GM19438 (cell line): Measurements from ENCODE around the gene TMPRSS12.
A peak's percentile ranks its signal among the peaks of the same experiment; 100 is the strongest.
"Not testable (repeated sequence)": the region's sequence is repeated elsewhere in the genome, so short reads cannot be mapped to it uniquely, and the experiment has no call there.

Experiments used
- ATAC-seq: cut with Tn5 transposase; IDR thresholded peaks from one replicate; pipeline ENCODE4 v1.9.1; 2021; ENCODE audit warnings: low read depth; ENCODE audit not compliant: unreplicated experiment

Gene TMPRSS12

GRCh38 chr12:50855679-50856078, 13.0 kb downstream of the TMPRSS12 start:
- ATAC-seq, result not testable (repeated sequence)

GRCh38 chr12:50859621-50860310, 17.0 kb downstream of the TMPRSS12 start:
- ATAC-seq, result no peak

DNA sequence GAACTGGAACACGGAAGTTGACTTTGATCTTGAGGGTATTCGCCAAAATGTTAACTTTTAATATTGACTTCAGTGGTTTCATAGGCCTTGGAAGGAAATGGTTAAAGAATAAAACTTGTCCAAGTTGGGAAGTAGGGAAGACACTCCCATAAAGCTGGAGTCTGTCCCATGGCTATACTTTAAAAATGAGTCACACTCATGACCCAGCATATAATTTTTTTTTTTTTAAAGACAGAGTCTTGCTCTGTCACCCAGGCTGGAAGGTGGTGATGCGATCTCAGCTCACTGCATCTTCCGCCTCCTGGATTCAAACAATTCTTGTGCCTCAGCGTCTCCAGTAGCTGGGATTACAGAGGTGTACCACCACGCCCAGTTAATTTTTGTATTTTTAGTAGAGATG, 19.6 kb downstream of the TMPRSS12 start:
- no peak for ATAC-seq

DNA sequence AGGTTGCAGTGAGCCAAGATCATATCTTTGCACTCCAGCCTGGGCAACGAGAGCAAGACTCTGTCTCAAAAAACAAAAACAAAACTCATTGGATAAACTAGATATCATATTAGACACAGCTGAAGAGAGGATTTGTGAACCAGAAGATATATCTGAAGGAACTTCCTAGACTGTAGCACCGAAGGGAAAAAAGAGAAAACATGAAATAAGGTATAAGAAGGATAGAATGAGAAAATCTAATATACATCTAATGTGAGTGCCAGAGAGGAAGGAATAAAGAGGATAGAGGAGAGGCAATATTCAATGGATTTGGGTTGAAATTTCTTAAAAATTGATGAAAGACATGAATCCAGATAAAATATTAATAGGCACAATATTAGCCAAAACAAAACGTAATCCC, 22.5 kb downstream of the TMPRSS12 start:
- no peak for ATAC-seq

- ATAC-seq, result not testable (repeated sequence)
Observed at GRCh38 chr12:50868881-50869280, 26.2 kb downstream of the TMPRSS12 start.

- no peak for ATAC-seq
Observed at GRCh38 chr12:50882563-50882962, 39.8 kb downstream of the TMPRSS12 start.

DNA sequence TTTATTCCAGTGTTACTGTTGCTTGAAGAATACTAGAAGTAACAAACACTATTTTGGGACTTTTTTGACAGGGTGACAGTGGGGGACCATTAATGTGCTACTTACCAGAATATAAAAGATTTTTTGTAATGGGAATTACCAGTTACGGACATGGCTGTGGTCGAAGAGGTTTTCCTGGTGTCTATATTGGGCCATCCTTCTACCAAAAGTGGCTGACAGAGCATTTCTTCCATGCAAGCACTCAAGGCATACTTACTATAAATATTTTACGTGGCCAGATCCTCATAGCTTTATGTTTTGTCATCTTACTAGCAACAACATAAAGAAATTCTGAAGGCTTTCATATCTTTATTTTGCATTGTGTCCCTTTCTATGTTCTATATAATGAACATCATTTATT, 44.5 kb downstream of the TMPRSS12 start:
- ATAC-seq, result no peak

DNA sequence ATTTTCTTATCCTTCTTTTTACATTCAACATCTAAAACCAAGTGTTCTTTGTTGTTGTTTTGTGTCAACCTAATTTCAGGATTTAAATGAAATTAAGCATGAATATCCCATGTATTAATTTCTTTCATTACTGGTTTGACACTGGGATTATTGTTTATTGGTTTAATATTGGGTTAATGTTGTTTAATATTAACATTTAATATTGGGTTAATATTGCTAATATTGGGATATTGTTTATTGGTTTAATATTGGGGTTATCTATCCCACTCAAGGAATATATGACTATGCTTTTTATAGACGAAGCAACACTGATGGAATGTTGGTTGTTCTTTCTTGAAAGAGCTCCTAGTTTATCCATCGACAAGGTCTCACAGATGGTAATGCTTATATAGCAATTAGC, 45.9 kb downstream of the TMPRSS12 start:
- ATAC-seq, result no peak

DNA sequence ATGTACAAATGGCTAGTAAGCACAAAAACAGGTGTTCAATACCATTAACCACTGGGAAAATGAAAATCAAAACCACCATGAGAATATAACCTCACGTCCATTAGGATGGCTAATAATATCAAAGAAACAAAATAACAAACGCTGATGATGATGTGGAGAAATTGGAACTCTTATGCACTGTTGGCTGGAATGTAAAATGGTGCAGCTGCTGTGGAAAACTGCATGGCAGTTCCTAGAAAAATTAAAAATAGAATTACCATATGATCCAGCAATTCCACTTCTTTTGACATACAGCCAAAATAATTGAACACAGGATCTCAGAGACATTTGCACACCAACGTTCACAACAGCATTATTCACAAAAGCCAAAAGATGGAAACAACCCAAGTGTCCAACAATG, 51.5 kb downstream of the TMPRSS12 start:
- no peak for ATAC-seq

- ATAC-seq, result no peak
Observed at GRCh38 chr12:50901685-50902113, 59.0 kb downstream of the TMPRSS12 start.

GRCh38 chr12:50908479-50908878, 65.8 kb downstream of the TMPRSS12 start:
- ATAC-seq, result not testable (repeated sequence)

- not testable (repeated sequence) for ATAC-seq
Observed at GRCh38 chr12:50912361-50912760, 69.6 kb downstream of the TMPRSS12 start.

DNA sequence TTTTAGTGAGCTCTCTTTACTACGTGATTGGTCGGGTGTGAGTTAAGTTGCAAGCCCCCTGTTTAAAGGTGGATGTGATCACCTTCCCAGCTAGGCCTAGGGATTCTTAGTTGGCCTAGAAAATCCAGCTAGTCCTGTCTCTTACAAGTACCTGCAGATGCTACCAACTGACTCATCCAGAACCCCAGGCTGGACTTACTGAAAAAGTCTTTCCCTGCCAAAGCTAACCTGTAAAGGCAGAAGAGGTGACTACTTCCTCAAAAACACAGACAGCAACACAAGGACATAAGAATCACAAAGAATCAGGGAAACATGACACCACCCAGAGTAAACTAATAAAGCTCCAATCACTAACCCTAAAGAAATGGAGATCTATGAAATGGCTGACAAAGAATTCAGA, 70.5 kb downstream of the TMPRSS12 start:
- ATAC-seq, result no peak

- no peak for ATAC-seq
Observed at GRCh38 chr12:50914872-50915484, 72.3 kb downstream of the TMPRSS12 start.

DNA sequence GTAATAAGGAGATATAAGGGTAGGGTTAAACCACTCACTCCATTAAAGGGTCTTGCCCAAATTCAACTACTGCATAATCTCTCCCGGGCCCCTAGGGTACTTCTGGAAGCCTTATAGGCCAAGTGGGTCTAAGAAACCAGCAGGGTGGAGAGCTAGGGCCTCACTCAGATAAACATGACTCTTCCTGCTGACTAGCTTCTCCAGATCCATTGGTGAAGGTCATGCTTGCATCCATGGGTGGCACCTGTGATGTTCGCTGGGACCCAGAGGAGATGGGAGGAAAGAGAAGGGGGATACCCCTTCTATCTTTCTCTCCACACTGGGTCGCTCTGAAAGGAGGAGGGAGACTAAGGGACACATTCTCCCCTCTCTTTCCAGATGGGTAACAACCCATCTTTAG, 73.6 kb downstream of the TMPRSS12 start:
- ATAC-seq, result no peak

DNA sequence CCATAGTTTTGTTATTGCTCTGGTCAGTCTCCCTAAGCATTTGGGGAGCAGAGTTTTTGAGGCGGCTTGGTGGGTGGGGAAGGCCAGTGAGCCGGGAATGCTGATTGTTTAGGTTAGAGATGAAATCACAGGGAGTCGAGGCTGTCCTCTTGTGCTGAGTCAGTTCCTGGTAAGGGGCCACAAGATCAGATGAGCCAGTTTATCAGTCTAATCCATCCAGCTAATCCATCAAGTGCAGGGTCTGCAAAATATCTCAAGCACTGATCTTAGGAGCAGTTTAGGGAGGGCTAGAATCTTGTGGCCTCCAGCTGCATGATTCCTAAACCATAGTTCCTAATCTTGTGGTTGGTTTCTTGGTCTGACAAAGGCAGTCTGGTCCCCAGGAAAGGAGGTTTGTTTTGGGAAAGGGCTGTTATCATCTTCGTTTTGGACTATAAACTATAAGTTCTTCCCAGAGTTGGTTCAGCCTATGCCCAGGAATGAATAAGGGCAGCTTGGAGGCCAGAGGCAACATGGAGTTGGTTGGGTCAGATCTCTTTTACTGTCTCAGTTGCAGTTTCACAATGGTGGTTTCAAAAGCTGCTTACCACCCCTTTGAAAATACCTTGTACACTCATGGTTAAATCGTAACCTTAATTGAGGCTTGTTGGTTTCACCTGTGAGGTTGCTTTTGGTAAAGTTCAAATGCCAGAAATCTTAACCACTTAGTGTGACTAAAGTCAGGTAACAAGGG, 76.0 kb downstream of the TMPRSS12 start:
- ATAC-seq, result peak; percentile 74

- no peak for ATAC-seq
Observed at GRCh38 chr12:50922820-50923219, 80.1 kb downstream of the TMPRSS12 start.

GRCh38 chr12:50923361-50924130, 80.8 kb downstream of the TMPRSS12 start:
- ATAC-seq, result no peak

DNA sequence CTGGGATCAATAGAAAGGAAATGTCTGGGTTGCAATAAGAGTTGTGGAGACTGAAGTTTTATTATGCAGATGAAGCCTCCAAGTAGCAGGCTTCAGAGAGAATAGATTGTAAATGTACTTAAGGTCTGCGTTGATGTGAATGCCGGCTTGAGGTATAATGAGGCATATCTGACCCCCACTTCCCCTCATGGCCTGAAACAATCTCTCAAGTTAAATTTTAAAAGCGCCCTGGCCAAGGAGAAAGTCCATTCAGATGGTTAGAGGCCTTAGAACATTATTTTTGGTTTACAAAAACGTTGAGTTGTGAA, 81.4 kb downstream of the TMPRSS12 start:
- ATAC-seq, result no peak

DNA sequence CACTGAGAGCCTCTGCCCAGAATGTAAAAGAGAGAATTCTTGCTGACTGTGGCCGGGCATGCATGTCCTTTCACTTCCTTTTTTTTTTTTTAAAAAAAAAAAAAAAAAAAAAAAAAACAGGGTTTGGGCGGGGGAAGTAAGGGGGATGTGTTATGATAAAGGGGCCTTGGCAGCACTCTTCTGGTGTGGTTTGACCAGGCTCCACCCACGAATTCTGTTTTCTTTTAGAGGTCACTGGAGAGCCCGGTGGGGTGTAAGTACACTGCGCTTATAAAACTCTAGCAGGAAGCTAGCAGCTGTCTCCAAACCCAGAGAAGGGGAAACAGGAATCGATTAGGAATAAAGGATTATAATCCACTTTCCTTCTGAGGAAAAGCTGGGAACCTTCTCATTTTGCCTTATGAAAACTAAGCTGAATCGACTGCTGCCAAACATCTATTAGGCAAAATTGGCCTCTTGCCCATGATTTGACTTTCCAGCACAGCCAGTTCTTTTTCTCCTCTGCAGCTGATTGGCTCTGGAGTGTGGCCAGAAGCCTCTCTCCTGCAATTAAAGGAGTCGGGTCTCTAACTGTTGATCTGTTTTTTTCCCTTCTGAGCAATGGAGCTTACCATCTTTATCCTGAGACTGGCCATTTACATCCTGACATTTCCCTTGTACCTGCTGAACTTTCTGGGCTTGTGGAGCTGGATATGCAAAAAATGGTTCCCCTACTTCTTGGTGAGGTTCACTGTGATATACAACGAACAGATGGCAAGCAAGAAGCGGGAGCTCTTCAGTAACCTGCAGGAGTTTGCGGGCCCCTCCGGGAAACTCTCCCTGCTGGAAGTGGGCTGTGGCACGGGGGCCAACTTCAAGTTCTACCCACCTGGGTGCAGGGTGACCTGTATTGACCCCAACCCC, 82.0 kb downstream of the TMPRSS12 start:
- peak; percentile 92 for ATAC-seq
